ENCODE measurements around the gene KRTAP4-1. TPM values are rescaled to one million over a fixed set of nuclear protein-coding genes. Genes with fewer than 3 reads are reported as not detected.

Gene KRTAP4-1
- total and polyA plus RNA-seq, 2 donors (not counting 3 experiments of a cell fraction or from before 2014, with no cell fraction given): not detected

DNA sequence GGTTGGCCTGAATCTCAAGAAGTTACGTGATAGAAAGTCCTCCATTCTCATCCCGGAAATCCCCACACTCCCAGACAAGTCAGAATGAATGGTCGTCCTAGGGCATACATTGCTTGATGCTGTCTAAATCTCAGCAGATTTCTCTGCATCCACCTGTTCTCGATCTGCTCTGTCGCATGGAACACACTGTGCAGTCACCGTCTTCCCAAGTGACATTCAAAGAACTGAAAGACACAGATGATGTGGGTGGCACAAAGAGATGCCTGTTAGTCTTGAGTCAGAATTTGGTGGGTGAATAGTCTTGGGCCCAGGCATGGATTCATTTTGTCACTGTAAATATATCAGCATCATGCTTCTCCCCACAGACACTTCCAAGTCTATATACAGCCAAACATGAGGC is 47.0 kb upstream of the KRTAP4-1 start:
- no peak for TF ChIP-seq EZH2 (IDR thresholded peaks at IDR 0.05; ENCODE audit: borderline replicate concordance, low read depth, low read length, severe bottlenecking)
- TF ChIP-seq MAX (IDR thresholded peaks at IDR 0.05; ENCODE audit: insufficient read depth, insufficient read length): no peak
- no peak for TF ChIP-seq GATA2 (IDR thresholded peaks at IDR 0.05; ENCODE audit: insufficient read depth, insufficient read length, low read depth, low read length)
- no peak for TF ChIP-seq POLR2A (IDR thresholded peaks at IDR 0.05; ENCODE audit: low read depth, low read length)
- no peak for TF ChIP-seq JUN (IDR thresholded peaks at IDR 0.05; ENCODE audit: borderline replicate concordance, insufficient read depth, insufficient read length, low read depth)
- TF ChIP-seq MYC (IDR thresholded peaks at IDR 0.05; ENCODE audit: low read depth, low read length): no peak
- TF ChIP-seq, protein P1, sequence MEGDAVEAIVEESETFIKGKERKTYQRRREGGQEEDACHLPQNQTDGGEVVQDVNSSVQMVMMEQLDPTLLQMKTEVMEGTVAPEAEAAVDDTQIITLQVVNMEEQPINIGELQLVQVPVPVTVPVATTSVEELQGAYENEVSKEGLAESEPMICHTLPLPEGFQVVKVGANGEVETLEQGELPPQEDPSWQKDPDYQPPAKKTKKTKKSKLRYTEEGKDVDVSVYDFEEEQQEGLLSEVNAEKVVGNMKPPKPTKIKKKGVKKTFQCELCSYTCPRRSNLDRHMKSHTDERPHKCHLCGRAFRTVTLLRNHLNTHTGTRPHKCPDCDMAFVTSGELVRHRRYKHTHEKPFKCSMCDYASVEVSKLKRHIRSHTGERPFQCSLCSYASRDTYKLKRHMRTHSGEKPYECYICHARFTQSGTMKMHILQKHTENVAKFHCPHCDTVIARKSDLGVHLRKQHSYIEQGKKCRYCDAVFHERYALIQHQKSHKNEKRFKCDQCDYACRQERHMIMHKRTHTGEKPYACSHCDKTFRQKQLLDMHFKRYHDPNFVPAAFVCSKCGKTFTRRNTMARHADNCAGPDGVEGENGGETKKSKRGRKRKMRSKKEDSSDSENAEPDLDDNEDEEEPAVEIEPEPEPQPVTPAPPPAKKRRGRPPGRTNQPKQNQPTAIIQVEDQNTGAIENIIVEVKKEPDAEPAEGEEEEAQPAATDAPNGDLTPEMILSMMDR (IDR thresholded peaks at IDR 0.05; ENCODE audit: extremely low read depth in 1 of 2, insufficient read depth in 1 of 2, low read depth in 1 of 2, low read length in 2 of 2): no peak
- no peak for TF ChIP-seq FOS (IDR thresholded peaks at IDR 0.05; ENCODE audit: borderline replicate concordance, insufficient read depth, low read length)
- no peak for TF ChIP-seq POLR2AphosphoS5 (IDR thresholded peaks at IDR 0.05; ENCODE audit: insufficient read depth, low read depth, low read length)
- DNase-seq (ENCODE audit: low read depth, low spot score): no peak
- Histone ChIP-seq H3K27ac (ENCODE audit: insufficient read depth, low read depth, low read length) (no peak overlapping the region), H3K4me1 (ENCODE audit: control insufficient read depth, extremely low read depth, insufficient read depth, low read length) (no peaks in the 10 kb centered on the region), H3K4me2 (ENCODE audit: insufficient read depth, low read length) (no peak overlapping the region), H2AFZ (ENCODE audit: low read depth, low read length) (no peak overlapping the region), H3K9ac (replicated peaks; ENCODE audit: extremely low read depth, insufficient read depth, low read length) (no peak overlapping the region), H3K79me2 (ENCODE audit: control insufficient read depth, insufficient read depth, low read length) (no peaks in the 10 kb centered on the region), H3K36me3 (ENCODE audit: control insufficient read depth in 2 of 2, extremely low read depth in 1 of 2, insufficient read depth in 2 of 2, low read length in 2 of 2) (no peaks in the 10 kb centered on the region), H3K4me3 (replicated peaks in 1 of 3; ENCODE audit: insufficient read depth in 1 of 3, low read depth in 1 of 3, low read length in 3 of 3) (no peak overlapping the region), H3K9me3 (replicated peaks; ENCODE audit: control insufficient read depth, insufficient read depth, low read length) (no peaks in the 10 kb centered on the region), H3K27me3 (ENCODE audit: control insufficient read depth in 2 of 2, insufficient read depth in 2 of 2, low read length in 2 of 2) (no peaks in the 10 kb centered on the region), H3K9me1 (replicated peaks; ENCODE audit: control insufficient read depth, extremely low read depth, insufficient read depth, low read length) (no peaks in the 10 kb centered on the region), H4K20me1 (replicated peaks; ENCODE audit: control insufficient read depth, extremely low read depth, insufficient read depth, low read length) (no peaks in the 10 kb centered on the region)
- CTCF ChIA-PET: interaction anchor here (0.9 kb wide), 1 partner anchor 322 kb away, joined by 3 read pairs; no protein-coding TSS in a partner anchor
- dilution Hi-C loops (cut with MboI; ENCODE audit: extremely low pct_ligation_motif_present, low sequenced_read_pairs) (no loop called here), intact Hi-C loops (cut with micrococcal nuclease) (no loop called here)
- BruUV-seq (replicated peaks): no TSS peak
- POLR2A ChIA-PET: no interaction called here
- no peak for FAIRE-seq
